ENCODE measurements around the gene LYG2. TPM values are rescaled to one million over a fixed set of nuclear protein-coding genes. Genes with fewer than 3 reads are reported as not detected.

Gene LYG2
- total and polyA plus RNA-seq, 2 of the 8 experiments (the other 6 are each of a cell fraction or from before 2014, with no cell fraction given) = not detected

DNA sequence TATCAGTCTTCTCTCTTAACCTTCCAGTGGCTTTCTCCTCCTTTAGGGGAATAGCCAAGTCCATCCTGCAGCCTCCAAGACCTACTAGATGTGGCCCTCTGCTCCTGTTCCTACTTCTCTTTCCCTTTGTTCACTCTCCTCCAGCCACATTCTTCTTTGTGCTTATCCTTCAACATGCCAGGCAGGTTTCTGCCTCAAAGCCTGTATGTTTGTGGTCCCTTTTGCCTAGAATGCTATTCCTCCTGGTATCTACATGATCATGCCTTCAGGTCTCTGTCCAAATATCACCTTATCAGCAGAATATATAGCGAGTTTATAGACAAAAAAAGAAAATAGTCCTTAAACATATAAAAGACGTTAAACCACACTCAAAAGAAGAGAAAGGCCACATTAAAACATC is 5.5 kb downstream of the LYG2 start:
- H4K20me1 ChIP-seq (replicated peaks in 1 of 2; ENCODE audit: control insufficient read depth in 1 of 2, insufficient read depth in 2 of 2, low read length in 2 of 2) = no peaks in the 10 kb centered on the region
- no peak overlapping the region for H2AFZ ChIP-seq (ENCODE audit: low read length)
- H2BK20ac ChIP-seq (ENCODE audit: low read length) = no peak overlapping the region
- H3K27me3 ChIP-seq (replicated peaks in 1 of 4; ENCODE audit: control insufficient read depth in 3 of 4, extremely low read depth in 1 of 4, insufficient read depth in 3 of 4, low read length in 3 of 4) = no peaks in the 10 kb centered on the region
- no peak overlapping the region for H3K9ac ChIP-seq (replicated peaks in 1 of 4; ENCODE audit: extremely low read depth in 1 of 4, low read depth in 3 of 4, low read length in 3 of 4)
- H3K9me3 ChIP-seq (ENCODE audit: insufficient read depth in 2 of 2, low read depth in 1 of 2, low read length in 1 of 2) = peaks cover 5 to 6% of the 10 kb centered on the region in 2 experiments; a peak in 3 of 4 replicates
- H2BK5ac ChIP-seq (ENCODE audit: low read depth, low read length) = no peak overlapping the region
- DNase-seq (ENCODE audit: low read depth in 1 of 2, low spot score in 2 of 2) (no peak), FAIRE-seq (no peak)
- H2BK12ac ChIP-seq (ENCODE audit: low read depth, low read length) = no peak overlapping the region
- H2BK120ac ChIP-seq (replicated peaks; ENCODE audit: low read depth, low read length) = no peak overlapping the region
- WGBS, 2 experiments (ENCODE audit: extremely low coverage in 1 of 2, insufficient coverage in 1 of 2, insufficient read length in 1 of 2, insufficient replicate concordance in 2 of 2, low coverage in 1 of 2, low lambda C conversion rate in 2 of 2, missing lambda C conversion rate in 1 of 2) = 96% methylated on average over 2 of the region's 2 CpGs; no CpG with 5 or more reads in 1 of the 2 experiments
- POLR2A ChIA-PET (ENCODE audit: partially characterized antibody) = no interaction called here
- H4K91ac ChIP-seq (replicated peaks; ENCODE audit: insufficient read length, low read length) = no peak overlapping the region
- H4K8ac ChIP-seq (ENCODE audit: extremely low read depth, insufficient read depth, low read length) = no peak overlapping the region
- H4K5ac ChIP-seq (ENCODE audit: insufficient read length, low read depth, low read length) = no peak overlapping the region
- no peaks in the 10 kb centered on the region for H3K36me3 ChIP-seq (ENCODE audit: control insufficient read depth in 2 of 4, insufficient read depth in 4 of 4, low read length in 3 of 4)
- H3K18ac ChIP-seq (ENCODE audit: extremely low read depth, low read length) = no peak overlapping the region
- no peak overlapping the region for H3K14ac ChIP-seq (ENCODE audit: insufficient read length)
- no peaks in the 10 kb centered on the region for H3K79me2 ChIP-seq (ENCODE audit: control insufficient read depth in 1 of 2, insufficient read depth in 2 of 2, low read length in 2 of 2)
- H3K23ac ChIP-seq (ENCODE audit: insufficient read length) = no peak overlapping the region
- no peak overlapping the region for H3K4ac ChIP-seq (replicated peaks; ENCODE audit: insufficient read length, low read depth, low read length)
- no peak overlapping the region for H3K4me2 ChIP-seq (ENCODE audit: insufficient read depth in 1 of 2, low read depth in 2 of 2, low read length in 2 of 2)
- no peak overlapping the region for H3K4me3 ChIP-seq (ENCODE audit: extremely low read depth in 1 of 4, insufficient read depth in 2 of 4, low read depth in 3 of 4, low read length in 4 of 4)
- no peaks in the 10 kb centered on the region for H3K79me1 ChIP-seq (ENCODE audit: low read depth, low read length)
- CTCF ChIA-PET (ENCODE audit: partially characterized antibody) = interaction anchor here (0.8 kb wide), 1 partner anchor 10 kb away, joined by 3 read pairs; no protein-coding TSS in a partner anchor
- no peak overlapping the region for H2BK15ac ChIP-seq (ENCODE audit: low read length)
- no peak overlapping the region for H3K27ac ChIP-seq (ENCODE audit: low read depth, low read length)
- no peaks in the 10 kb centered on the region for H3K23me2 ChIP-seq (ENCODE audit: low read depth, low read length)
- H3K4me1 ChIP-seq (replicated peaks in 1 of 4; ENCODE audit: control insufficient read depth in 3 of 4, insufficient read depth in 4 of 4, low read length in 3 of 4) = no peaks in the 10 kb centered on the region
- no peak overlapping the region for H2AK5ac ChIP-seq (ENCODE audit: low read depth, low read length)
- no peak overlapping the region for H3K56ac ChIP-seq (replicated peaks; ENCODE audit: insufficient read length, low read depth, low read length)
- no peak for TF ChIP-seq JUN (IDR thresholded peaks at IDR 0.05; ENCODE audit: low read depth, low read length)
- TF ChIP-seq, protein P1, sequence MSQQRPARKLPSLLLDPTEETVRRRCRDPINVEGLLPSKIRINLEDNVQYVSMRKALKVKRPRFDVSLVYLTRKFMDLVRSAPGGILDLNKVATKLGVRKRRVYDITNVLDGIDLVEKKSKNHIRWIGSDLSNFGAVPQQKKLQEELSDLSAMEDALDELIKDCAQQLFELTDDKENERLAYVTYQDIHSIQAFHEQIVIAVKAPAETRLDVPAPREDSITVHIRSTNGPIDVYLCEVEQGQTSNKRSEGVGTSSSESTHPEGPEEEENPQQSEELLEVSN (IDR thresholded peaks at IDR 0.05) = no peak
- TF ChIP-seq SAP30 (IDR thresholded peaks at IDR 0.05; ENCODE audit: insufficient read depth, insufficient replicate concordance, low read length) = no peak
- TF ChIP-seq SRF (IDR thresholded peaks at IDR 0.05; ENCODE audit: low read depth, low read length) = no peak
- TF ChIP-seq TCF12 (IDR thresholded peaks at IDR 0.05; ENCODE audit: low read depth, low read length) = no peak
- TF ChIP-seq CHD1 (IDR thresholded peaks at IDR 0.05; ENCODE audit: low read depth, low read length) = no peak
- TF ChIP-seq EP300 (IDR thresholded peaks at IDR 0.05; ENCODE audit: borderline replicate concordance in 1 of 2, low read depth in 2 of 2, low read length in 2 of 2) = no peak
- TF ChIP-seq CREB1 (IDR thresholded peaks at IDR 0.05) = no peak
- TF ChIP-seq PHF8 (conservative IDR thresholded peaks at IDR 0.05; ENCODE audit: low read depth, low read length) = no peak
- TF ChIP-seq RFX5 (IDR thresholded peaks at IDR 0.05; ENCODE audit: borderline replicate concordance, low read depth, low read length) = no peak
- TF ChIP-seq MAFK (IDR thresholded peaks at IDR 0.05; ENCODE audit: low read depth, low read length) = no peak
- TF ChIP-seq GTF2F1 (IDR thresholded peaks at IDR 0.05; ENCODE audit: borderline replicate concordance, low read depth, low read length) = no peak
- TF ChIP-seq NRF1 (IDR thresholded peaks at IDR 0.05; ENCODE audit: low read depth, low read length) = no peak
- TF ChIP-seq NANOG (IDR thresholded peaks at IDR 0.05; ENCODE audit: insufficient read depth, low read depth, low read length, poor library complexity, severe bottlenecking) = no peak

Data from H1 (cell line).